ENCODE results near the gene PITPNC1. TPM values are rescaled to one million over a fixed set of nuclear protein-coding genes. Genes with fewer than 3 reads are reported as not detected.
"Not testable (repeated sequence)": the region's sequence is repeated elsewhere in the genome, so short reads cannot be mapped to it uniquely, and the experiment has no call there.

PITPNC1 gene
- total RNA-seq, 1 donor from 2014 or later = 13.0 TPM

DNA sequence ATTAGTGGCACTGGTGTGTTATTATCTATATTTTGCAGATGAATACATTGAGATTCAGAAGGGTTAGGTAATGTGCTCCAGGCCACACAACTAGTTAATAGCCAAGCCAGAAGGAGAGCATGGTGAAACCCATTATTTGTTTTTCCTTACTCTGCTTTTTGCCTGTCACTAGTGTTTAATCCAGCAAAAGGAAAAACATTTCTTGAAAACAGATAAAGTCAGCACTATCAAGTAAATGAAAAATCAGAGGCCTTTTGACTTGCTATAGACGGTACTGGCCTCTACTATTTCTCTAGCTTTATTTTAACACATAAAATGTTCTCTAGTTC lies 4.8 kb downstream of the PITPNC1 start:
- no peak for DNase-seq (ENCODE audit: low read depth)
- TF ChIP-seq, protein P1, sequence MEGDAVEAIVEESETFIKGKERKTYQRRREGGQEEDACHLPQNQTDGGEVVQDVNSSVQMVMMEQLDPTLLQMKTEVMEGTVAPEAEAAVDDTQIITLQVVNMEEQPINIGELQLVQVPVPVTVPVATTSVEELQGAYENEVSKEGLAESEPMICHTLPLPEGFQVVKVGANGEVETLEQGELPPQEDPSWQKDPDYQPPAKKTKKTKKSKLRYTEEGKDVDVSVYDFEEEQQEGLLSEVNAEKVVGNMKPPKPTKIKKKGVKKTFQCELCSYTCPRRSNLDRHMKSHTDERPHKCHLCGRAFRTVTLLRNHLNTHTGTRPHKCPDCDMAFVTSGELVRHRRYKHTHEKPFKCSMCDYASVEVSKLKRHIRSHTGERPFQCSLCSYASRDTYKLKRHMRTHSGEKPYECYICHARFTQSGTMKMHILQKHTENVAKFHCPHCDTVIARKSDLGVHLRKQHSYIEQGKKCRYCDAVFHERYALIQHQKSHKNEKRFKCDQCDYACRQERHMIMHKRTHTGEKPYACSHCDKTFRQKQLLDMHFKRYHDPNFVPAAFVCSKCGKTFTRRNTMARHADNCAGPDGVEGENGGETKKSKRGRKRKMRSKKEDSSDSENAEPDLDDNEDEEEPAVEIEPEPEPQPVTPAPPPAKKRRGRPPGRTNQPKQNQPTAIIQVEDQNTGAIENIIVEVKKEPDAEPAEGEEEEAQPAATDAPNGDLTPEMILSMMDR (IDR thresholded peaks at IDR 0.05; ENCODE audit: insufficient read depth, low read length, poor library complexity, severe bottlenecking) = no peak

DNA sequence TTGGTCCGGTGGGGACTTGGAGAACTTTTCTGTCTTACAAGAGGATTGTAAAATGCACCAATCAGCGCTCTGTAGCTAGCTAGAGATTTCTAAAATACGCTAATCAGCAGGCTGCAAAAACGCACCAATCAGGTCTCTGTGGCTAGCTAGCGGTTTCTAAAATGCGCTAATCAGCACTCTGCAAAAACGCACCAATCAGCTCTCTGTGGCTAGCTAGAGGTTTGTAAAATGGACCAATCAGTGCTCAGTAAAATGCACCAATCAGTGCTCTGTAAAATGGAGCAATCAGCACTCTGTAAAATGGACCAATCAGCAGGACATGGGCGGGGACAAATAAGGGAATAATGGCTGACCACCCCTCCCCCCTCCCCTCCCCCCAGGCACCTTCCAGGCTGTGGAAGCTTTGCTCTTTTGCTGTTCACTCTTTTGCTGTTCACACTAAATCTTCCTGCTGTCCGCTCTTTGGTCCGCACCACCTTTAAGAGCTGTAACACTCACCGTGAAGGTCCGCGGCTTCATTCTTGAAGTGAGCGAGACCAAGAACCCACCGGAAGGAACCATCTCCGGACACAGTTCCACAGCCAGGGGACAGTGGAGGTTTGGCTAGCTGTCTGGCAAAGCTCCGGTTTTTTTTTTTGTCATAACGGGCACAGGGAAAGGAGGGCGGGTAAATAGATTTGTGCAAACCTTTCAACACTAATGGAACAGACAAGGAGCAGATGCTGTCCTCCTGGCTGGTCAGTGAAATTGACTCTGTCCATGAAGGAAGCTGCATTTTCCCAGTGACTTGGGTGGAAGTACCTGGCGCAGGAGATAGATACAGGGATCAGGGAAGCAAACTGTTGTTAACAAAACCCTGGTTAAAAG lies 8.3 kb downstream of the PITPNC1 start:
- Histone ChIP-seq H3K4me3 (ENCODE audit: low read depth, low read length) (no peak overlapping the region), H3K36me3 (ENCODE audit: control insufficient read depth, insufficient read depth, low read length) (no peaks in the 10 kb centered on the region), H3K27me3 (ENCODE audit: control insufficient read depth, insufficient read depth, low read length) (no peaks in the 10 kb centered on the region)
- no peak for DNase-seq (ENCODE audit: low read depth)
- TF ChIP-seq, protein P1 (IDR thresholded peaks at IDR 0.05; ENCODE audit: insufficient read depth, low read length, poor library complexity, severe bottlenecking) = no peak

More for the DNA sequence above, 4.8 kb downstream of the PITPNC1 start:
- H3K27me3 ChIP-seq (ENCODE audit: control insufficient read depth, insufficient read depth, low read length) = no peaks in the 10 kb centered on the region
- no peak overlapping the region for H3K4me3 ChIP-seq (ENCODE audit: low read depth, low read length)
- no peaks in the 10 kb centered on the region for H3K36me3 ChIP-seq (ENCODE audit: control insufficient read depth, insufficient read depth, low read length)

DNA sequence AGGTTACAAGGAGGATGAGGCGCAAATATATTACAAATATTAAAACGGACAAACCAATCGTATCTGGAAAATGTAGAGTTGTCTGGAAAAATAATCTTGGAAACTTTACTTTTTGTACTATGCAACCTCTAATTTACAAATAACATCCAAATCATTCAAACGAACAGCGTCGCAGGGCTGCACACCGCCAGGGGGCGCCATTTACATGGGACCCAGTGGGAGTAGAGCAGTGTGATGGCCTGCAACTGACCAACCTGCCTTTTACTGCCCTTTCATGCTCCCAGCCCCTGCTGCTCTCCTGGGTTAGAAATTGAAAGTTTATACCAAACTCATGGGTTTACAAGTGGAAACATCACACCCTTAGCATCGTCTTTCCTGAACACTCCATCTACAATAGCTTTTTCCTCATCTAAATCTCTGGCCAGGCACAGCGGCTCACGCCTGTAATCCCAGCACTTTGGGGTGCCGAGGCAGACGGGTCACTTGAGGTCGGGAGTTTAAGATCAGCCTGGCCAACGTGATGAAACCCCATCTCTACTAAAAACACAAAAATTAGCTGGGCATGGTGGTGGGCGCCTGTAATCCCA lies 10.0 kb downstream of the PITPNC1 start:
- TF ChIP-seq, protein P1 (IDR thresholded peaks at IDR 0.05; ENCODE audit: insufficient read depth, low read length, poor library complexity, severe bottlenecking) = peak; percentile 82
- Histone ChIP-seq H3K4me3 (ENCODE audit: low read depth, low read length) (no peak overlapping the region), H3K36me3 (ENCODE audit: control insufficient read depth, insufficient read depth, low read length) (no peaks in the 10 kb centered on the region), H3K27me3 (ENCODE audit: control insufficient read depth, insufficient read depth, low read length) (no peaks in the 10 kb centered on the region)
- no peak for DNase-seq (ENCODE audit: low read depth)

DNA sequence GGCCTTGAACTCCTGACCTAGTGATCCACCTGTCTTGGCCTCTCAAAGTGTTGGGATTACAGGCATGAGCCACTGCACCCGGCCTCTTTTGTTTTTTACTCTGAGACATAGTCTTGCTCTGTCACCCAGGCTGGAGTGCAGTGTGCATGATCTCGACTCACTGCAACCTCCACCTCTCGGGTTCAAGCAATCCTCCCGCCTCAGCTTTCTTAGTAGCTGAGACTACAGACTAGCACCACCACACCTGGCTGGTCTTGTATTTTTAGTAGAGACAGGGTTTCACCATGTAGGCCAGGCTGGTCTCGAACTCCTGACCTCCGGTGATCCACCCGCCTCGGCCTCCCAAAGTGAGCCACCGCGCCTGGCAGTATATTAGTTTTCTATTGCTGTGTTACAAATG lies 11.5 kb downstream of the PITPNC1 start:
- not testable (repeated sequence) for DNase-seq (ENCODE audit: low read depth); H3K4me3 ChIP-seq (ENCODE audit: low read depth, low read length); H3K27me3 ChIP-seq (ENCODE audit: control insufficient read depth, insufficient read depth, low read length); H3K36me3 ChIP-seq (ENCODE audit: control insufficient read depth, insufficient read depth, low read length)

DNA sequence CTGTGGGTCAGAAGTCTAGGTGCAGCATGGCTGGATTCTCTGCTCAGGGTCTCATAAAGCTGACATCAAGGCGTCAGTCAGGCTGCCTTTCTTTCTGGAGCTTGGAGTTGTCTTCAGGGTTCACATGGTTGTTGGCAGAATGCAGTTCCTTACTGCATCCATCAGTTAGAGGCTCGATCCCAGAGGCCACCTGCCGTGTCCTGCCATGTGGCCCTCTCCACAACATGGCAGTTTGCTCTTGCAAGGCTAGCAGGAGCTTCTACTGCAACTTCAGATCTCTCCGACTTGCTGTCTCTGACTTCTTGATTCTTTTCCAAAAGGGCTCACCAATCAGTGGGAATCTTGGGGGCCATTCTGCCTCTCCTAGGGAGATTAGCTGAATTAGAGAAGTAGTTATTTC lies 11.9 kb downstream of the PITPNC1 start:
- Histone ChIP-seq H3K36me3 (ENCODE audit: control insufficient read depth, insufficient read depth, low read length) (no peaks in the 10 kb centered on the region), H3K27me3 (ENCODE audit: control insufficient read depth, insufficient read depth, low read length) (no peaks in the 10 kb centered on the region), H3K4me3 (ENCODE audit: low read depth, low read length) (no peak overlapping the region)
- TF ChIP-seq, protein P1 (IDR thresholded peaks at IDR 0.05; ENCODE audit: insufficient read depth, low read length, poor library complexity, severe bottlenecking) = no peak
- no peak for DNase-seq (ENCODE audit: low read depth)

DNA sequence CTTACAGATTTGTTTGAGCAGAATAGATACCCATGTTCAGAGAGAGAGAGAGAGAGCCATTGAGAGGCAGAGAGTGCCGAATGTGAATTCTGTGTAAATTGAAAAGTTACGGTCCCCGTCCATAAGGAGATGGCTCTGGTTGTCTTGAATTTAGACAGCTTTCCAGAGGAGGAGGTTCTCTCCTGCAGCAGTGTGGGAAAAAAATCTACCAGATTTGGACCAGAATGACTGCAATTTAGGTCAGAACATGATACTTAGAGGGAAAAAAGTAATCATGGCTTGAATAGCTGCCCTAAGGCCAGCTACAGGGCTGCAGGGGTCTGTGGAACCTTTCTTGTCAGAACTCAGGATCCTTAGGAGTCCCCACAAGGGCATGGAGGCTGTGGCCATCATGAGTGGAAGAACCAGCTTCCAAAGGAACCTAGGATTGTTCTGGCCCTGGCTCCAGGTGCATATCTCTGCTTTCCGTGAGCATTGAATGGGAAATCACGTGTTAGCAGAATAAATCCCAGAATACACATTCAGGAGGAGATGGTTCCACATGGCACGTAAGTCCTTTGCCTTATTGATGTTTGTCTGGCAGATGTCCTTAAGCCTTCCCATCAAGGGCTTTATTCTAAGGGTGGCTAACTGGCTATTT lies 13.0 kb downstream of the PITPNC1 start:
- TF ChIP-seq, protein P1 (IDR thresholded peaks at IDR 0.05; ENCODE audit: insufficient read depth, low read length, poor library complexity, severe bottlenecking) = no peak
- Histone ChIP-seq H3K36me3 (ENCODE audit: control insufficient read depth, insufficient read depth, low read length) (no peaks in the 10 kb centered on the region), H3K4me3 (ENCODE audit: low read depth, low read length) (no peak overlapping the region), H3K27me3 (ENCODE audit: control insufficient read depth, insufficient read depth, low read length) (no peaks in the 10 kb centered on the region)
- no peak for DNase-seq (ENCODE audit: low read depth)

Data from kidney epithelial cell (primary cell).